Measurements from ENCODE around the gene GPR161. TPM values are rescaled to one million over a fixed set of nuclear protein-coding genes. Genes with fewer than 3 reads are reported as not detected.

The GPR161 gene
- total RNA-seq, 1 donor from 2014 or later: 21.9 TPM

DNA sequence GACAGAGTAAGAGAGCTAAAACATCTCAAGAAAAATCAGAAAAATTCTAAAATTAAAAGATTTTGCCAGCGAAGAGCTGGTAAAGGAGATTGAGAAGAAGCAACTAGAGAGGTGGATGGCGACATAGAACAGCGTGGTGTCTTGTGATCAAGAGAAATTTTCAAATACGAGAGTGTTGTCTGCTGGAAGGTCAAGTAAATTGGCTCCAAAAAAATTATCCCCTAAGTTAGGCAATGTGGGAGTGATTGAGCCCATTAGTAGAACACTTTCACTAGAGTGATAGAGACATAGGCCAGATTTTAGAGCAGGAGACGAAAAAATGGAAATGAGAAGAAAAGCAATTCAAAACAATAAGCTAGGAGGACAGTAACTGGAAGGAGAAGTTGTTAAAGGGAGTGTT, 105.5 kb downstream of the GPR161 start:
- Histone ChIP-seq H3K4me2 (ENCODE audit: low read length) (no peak overlapping the region), H3K27ac (ENCODE audit: low read depth, low read length) (no peak overlapping the region), H4K20me1 (ENCODE audit: insufficient read depth, low read length) (no peaks in the 10 kb centered on the region), H3K4me3 (ENCODE audit: insufficient read depth, low read depth, low read length) (no peak overlapping the region), H3K9me3 (ENCODE audit: insufficient read depth, low read depth, low read length) (no peaks in the 10 kb centered on the region), H3K36me3 (ENCODE audit: insufficient read depth, low read length) (peaks cover 4% of the 10 kb centered on the region), H2AFZ (ENCODE audit: low read depth, low read length) (no peak overlapping the region), H3K4me1 (ENCODE audit: insufficient read depth, low read length) (no peaks in the 10 kb centered on the region), H3K79me2 (ENCODE audit: insufficient read depth, low read length) (no peaks in the 10 kb centered on the region), H3K27me3 (ENCODE audit: insufficient read depth, low read length) (no peaks in the 10 kb centered on the region), H3K9ac (ENCODE audit: low read length) (no peak overlapping the region)
- no peak for TF ChIP-seq CTCF (IDR thresholded peaks at IDR 0.05; ENCODE audit: insufficient read depth, low read depth, low read length)
- TF ChIP-seq EZH2 (IDR thresholded peaks at IDR 0.05; ENCODE audit: insufficient read depth, low read length): no peak
- Mint-ChIP-seq H3K4me1 (ENCODE audit: low read depth, unreplicated experiment) (no peaks in the 10 kb centered on the region), H3K4me3 (ENCODE audit: unreplicated experiment) (no peak overlapping the region), H3K27me3 (ENCODE audit: low read depth, unreplicated experiment) (no peaks in the 10 kb centered on the region), H3K27ac (ENCODE audit: unreplicated experiment) (no peak overlapping the region), H3K36me3 (ENCODE audit: low read depth, unreplicated experiment) (peaks cover 2% of the 10 kb centered on the region), H3K9me3 (ENCODE audit: unreplicated experiment) (no peaks in the 10 kb centered on the region)
- FAIRE-seq: no peak
- no peak for DNase-seq (ENCODE audit: low read depth)

Other genes with a start within 250 kb of the GPR161 start
- gene ADCY10, start 222.8 kb downstream of the GPR161 start, total RNA-seq: 0.07 and 0.27 TPM in 2 replicates
- 57.1 and 57.4 TPM in 2 replicates for gene DCAF6, start 200.2 kb downstream of the GPR161 start, total RNA-seq
- 53.2 and 62.3 TPM in 2 replicates for gene MPC2, start 199.9 kb downstream of the GPR161 start, total RNA-seq
- 34.4 and 37.4 TPM in 2 replicates for gene TIPRL, start 42.0 kb upstream of the GPR161 start, total RNA-seq
- 69.0 and 73.4 TPM in 2 replicates for gene SFT2D2, start 89.1 kb upstream of the GPR161 start, total RNA-seq
- 1.1 and 1.9 TPM in 2 replicates for gene TBX19, start 143.9 kb upstream of the GPR161 start, total RNA-seq

All from astrocyte (in vitro differentiated cells and primary cell).